D721Med (cell line): Measurements from ENCODE around the gene HCRT.
"Not testable (repeated sequence)": the region's sequence is repeated elsewhere in the genome, so short reads cannot be mapped to it uniquely, and the experiment has no call there.

Experiments
- DNase-seq: peaks from one replicate; pipeline ENCODE4 v3.0.0; 2011; ENCODE audit warnings: low spot score; ENCODE audit not compliant: insufficient read length
- FAIRE-seq: peaks from 2 replicates; lab custom pipeline; 2011; peaks lifted over from hg19 to GRCh38; lab: Jason Lieb, UNC
- TF ChIP-seq, protein P1 (sequence below): IDR thresholded peaks from 2 replicates; pipeline ENCODE4 v1.5.1; 2012; ENCODE audit warnings: mild to moderate bottlenecking, control low read depth; ENCODE audit not compliant: insufficient read depth; ENCODE audit errors: missing control alignments

Gene HCRT

DNA sequence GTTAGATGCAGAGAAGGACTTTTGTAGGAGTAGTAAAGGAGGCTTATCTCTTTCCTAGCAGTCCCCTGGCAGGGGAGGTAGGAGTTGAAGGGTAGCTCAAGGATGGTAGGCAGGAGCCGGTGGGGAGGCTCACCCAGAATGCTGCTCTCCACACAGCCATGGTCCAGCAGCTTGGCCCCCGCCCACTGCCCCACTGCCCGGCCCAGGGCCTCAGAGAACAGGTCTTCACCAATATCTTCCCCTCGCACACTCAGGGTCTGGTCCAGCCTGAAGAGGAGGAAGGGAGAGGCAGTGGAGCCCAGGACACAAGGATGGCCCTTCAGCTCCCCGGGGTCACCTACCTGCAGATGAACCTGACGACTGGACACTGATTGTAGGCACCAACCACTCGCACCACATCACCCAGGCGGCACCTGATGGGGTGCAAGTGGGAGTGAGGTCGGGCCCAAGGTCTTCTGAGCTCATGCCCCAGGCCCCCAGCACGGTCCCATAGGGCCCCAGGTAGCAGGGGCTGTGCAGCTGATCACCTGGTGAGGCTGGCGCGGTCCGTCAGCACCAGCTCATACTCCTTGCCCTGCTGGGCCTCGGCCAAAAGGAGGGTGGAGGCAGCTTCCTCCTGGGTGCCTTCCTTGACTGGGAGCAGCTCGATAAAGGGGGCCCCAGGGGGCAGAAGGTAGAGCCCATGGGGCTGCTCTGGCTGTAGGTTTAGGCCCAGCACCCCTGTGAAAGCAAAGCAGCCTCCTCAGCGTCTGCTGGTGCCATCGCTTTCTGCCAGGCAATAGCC, 5.4 kb upstream of the HCRT start:
- TF ChIP-seq, protein P1, sequence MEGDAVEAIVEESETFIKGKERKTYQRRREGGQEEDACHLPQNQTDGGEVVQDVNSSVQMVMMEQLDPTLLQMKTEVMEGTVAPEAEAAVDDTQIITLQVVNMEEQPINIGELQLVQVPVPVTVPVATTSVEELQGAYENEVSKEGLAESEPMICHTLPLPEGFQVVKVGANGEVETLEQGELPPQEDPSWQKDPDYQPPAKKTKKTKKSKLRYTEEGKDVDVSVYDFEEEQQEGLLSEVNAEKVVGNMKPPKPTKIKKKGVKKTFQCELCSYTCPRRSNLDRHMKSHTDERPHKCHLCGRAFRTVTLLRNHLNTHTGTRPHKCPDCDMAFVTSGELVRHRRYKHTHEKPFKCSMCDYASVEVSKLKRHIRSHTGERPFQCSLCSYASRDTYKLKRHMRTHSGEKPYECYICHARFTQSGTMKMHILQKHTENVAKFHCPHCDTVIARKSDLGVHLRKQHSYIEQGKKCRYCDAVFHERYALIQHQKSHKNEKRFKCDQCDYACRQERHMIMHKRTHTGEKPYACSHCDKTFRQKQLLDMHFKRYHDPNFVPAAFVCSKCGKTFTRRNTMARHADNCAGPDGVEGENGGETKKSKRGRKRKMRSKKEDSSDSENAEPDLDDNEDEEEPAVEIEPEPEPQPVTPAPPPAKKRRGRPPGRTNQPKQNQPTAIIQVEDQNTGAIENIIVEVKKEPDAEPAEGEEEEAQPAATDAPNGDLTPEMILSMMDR = no peak
- DNase-seq (no peak), FAIRE-seq (no peak)

DNA sequence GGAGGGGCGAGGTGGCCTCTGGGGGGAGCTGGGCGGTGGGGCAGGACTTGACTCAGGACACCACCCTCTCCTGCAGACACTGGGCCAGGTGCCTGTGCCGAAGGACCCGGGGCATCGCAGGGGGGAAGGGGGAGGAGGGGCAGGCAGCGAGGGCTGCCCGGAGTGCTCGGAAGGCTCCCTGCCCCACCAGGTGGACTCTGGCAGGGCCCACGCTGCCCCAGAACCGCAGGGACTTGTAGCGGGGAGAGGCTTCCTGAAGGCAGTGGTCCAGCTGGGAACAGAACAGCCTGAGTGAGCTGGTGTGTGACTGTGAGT, 4.4 kb upstream of the HCRT start:
- FAIRE-seq (no peak), DNase-seq (no peak)
- TF ChIP-seq, protein P1 = no peak

DNA sequence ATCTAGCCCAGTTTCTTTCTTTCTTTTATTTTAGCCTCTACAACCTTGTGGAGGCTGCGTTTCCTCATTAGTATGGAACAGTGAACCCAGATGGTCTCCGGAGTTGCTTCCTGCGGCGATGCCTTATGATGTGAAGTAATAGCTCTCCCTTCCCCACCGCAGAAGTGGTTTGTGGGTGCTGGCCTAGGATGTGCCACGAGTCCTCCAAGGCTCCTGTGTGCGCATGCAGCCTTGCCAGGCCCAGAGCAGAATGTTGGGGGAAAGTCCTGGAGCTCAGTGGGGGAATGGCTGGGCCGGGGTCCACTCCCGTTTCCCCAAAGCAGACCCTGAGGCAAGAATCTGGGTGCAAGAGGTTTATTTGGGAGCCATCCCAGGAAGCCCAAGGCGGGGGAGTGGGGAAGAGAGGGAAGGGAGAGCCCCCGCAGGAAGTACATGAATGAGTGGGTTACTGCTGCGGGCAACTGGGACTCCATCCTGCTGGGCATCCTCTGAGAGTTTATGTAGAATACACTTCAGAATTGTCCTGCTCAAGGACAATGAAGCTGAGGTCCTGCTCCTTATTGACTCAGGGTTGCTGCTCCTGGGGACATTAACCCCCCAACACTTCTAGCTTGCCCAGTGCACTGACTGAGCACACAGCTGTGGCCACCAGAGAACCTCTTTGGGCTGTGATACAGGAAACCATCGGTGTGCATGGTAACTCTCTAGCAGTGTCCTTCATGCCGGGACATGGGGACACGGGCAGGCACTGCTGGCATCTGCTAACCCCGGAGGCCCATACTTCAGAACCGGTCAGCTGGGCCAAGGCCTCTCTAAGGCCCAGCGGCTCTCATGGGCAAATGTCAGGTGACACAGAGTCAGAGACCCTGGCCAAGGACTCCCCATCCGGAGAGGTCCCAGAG, 3.7 kb upstream of the HCRT start:
- no peak for DNase-seq
- TF ChIP-seq, protein P1 = no peak
- no peak for FAIRE-seq

DNA sequence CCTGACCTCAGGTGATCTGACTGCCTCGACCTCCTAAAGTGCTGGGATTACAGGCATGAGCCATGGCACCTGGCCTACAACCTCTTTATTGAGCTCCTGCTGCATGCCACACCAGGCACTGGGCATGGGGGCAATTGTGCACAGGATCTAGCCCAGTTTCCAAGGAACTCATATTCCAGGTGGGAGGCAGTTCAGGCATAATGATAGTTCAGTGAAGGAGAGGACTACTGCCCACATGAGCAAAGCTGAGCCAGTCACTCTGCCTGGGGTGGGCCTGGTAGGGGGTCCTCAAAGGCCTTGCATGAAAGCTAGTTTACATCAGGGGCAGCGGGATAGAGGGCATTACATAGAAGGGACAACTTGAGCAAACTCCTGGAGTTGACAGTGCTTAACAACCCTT, 2.6 kb upstream of the HCRT start:
- no peak for FAIRE-seq
- no peak for DNase-seq
- TF ChIP-seq, protein P1 = no peak

DNA sequence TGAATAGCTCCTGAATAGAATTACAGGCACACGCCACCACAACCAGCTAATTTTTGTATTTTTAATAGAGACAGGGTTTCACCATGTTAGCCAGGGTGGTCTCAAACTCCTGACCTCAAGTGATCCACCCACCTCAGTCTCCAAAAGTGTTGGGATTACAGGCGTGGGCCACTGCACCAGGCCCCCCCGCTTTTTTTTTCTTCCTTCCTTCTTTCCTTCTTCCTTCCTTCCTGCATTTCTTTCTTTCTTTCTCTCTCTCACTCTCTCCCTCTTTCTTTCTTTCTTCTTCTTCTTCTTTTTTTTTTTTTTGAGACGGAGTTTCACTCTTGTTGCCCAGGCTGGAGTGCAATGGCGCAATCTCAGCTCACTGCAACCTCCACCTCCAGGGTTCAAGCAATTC, 939 bp upstream of the HCRT start:
- FAIRE-seq, DNase-seq: not testable (repeated sequence)

DNA sequence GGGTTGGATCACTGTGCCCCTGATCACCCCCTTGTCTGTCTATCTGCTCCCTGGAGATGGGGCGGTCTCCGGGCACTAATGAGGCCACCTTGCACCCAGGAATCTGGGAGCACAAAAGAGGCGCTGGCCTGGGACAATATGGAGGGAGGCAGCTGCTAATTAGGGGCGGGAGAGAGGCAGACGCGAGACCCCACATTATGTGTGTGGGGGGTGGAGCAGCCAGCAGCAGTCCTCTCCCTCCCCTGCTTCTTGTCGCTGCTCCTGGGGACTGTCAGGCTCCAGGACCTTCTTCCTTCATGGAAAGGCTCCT, 324 bp upstream of the HCRT start:
- no peak for DNase-seq
- FAIRE-seq = no peak
- TF ChIP-seq, protein P1 = no peak

DNA sequence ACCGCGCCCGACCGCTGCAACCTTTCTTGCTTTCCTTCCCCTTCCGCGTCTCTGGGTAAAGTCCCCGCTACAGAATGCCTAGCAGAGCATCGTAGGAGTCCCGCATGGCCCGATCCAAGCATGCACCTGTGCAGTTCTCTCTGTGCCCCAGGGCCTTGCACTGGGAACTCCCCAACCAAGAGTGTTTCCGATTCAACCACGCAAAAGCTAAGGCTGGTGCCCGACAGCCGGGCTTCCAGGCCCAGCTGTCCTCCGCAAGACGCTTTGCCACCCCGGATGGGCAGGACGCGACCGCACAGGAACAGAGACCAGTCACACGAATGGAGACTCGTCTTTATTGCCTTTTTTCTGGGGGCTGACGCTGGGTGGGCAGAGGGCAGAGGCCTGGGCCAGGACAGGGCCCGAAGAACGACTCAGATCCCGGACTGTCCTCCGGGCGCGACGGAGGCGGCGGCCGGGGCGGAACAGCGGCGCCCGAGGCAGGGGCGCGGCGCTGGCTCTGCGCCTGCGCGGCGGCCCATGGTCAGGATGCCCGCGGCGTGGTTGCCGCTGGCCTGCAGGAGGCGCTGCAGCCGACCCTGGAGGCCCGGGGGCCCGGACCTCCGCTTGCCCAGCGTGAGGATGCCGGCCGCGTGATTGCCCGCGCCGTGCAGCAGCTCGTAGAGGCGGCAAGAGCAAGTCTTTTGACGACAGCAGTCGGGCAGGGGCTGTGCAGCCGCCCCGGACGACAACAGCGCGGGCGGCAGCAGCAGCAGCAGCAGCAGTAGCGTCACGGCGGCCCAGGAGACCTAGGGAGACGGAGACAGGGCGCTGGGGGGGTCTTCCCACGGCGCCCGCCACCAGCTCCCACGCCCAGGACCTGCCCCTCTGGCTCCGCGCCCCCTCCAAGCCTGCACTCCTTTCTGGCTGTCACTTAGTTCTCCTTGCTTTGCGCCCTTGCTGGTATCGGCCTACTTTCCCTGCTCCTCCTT, 1.2 kb downstream of the HCRT start:
- TF ChIP-seq, protein P1 = peak; percentile 86
- DNase-seq (peak; percentile 84), FAIRE-seq (no peak)
